Skeletal muscle tissue (tissue), 4 donors: Measurements from ENCODE around the gene TMEM218. TPM values are rescaled to one million over a fixed set of nuclear protein-coding genes. Genes with fewer than 3 reads are reported as not detected.
"Not testable (repeated sequence)": the region's sequence is repeated elsewhere in the genome, so short reads cannot be mapped to it uniquely, and the experiment has no call there.

ENCODE experiments used
- H3K27ac ChIP-seq: one replicate; pipeline ENCODE4 v1.7.0; 2013; ENCODE audit warnings: mild to moderate bottlenecking, low read depth, low read length, inconsistent platforms
- H3K27me3 ChIP-seq, 3 donors: one replicate each; pipeline ENCODE4 v1.7.0; 2013; ENCODE audit warnings: low read length in 3 of 3; ENCODE audit not compliant: control insufficient read depth in 3 of 3, insufficient read depth in 3 of 3
- H3K36me3 ChIP-seq, 3 donors: one replicate each; pipeline ENCODE4 v1.7.0; 2013; ENCODE audit warnings: low read length in 3 of 3; ENCODE audit not compliant: control insufficient read depth in 3 of 3, insufficient read depth in 3 of 3
- H3K4me1 ChIP-seq, 3 donors: one replicate each; pipeline ENCODE4 v1.7.0; 2013; ENCODE audit warnings: low read length in 3 of 3, mild to moderate bottlenecking in 3 of 3; ENCODE audit not compliant: control insufficient read depth in 3 of 3, insufficient read depth in 3 of 3
- H3K4me3 ChIP-seq, 3 donors: one replicate each; pipeline ENCODE4 v1.7.0; 2013; ENCODE audit warnings: low read length in 3 of 3
- H3K9ac ChIP-seq, 3 donors: one replicate each; pipeline ENCODE4 v1.7.0; 2013; ENCODE audit warnings: low read length in 3 of 3, mild to moderate bottlenecking in 3 of 3, moderate library complexity in 2 of 3, low read depth in 1 of 3
- H3K9me3 ChIP-seq, 3 donors: one replicate each; pipeline ENCODE4 v1.7.0; 2013; ENCODE audit warnings: low read length in 3 of 3; ENCODE audit not compliant: control insufficient read depth in 3 of 3
- total RNA-seq: library from RNA; depleted of rRNA; stranded (reverse); fragments of >200 nt; gene quantifications from one replicate; pipeline ENCODE4 v1.2.3, GENCODE V29; 2014
- donor health status: Osteomylitis.

TMEM218 gene
- total RNA-seq, 1 donor from 2014 or later: 37.1 TPM

- Histone ChIP-seq H3K27ac (no peak overlapping the region), H3K9me3 (no peaks in the 10 kb centered on the region), H3K4me1 (peaks cover 3 to 6% (median 6%) of the 10 kb centered on the region in 3 donors), H3K4me3 (no peak overlapping the region), H3K36me3 (peaks cover 5 to 22% (median 15%) of the 10 kb centered on the region in 3 donors), H3K27me3 (no peaks in the 10 kb centered on the region), H3K9ac (no peak overlapping the region)
Observed at GRCh38 chr11:125092669-125093068, 18.8 kb downstream of the TMEM218 start.

GRCh38 chr11:125091877-125092664, 19.4 kb downstream of the TMEM218 start:
- no peaks in the 10 kb centered on the region for H3K27me3 ChIP-seq
- peak overlapping the region in 1 of 3 donors; percentile 50 for H3K9ac ChIP-seq
- peaks cover 0 to 18% (median 9%) of the 10 kb centered on the region in 3 donors for H3K36me3 ChIP-seq
- H3K4me3 ChIP-seq: no peak overlapping the region
- H3K9me3 ChIP-seq: no peaks in the 10 kb centered on the region
- peaks cover 3 to 6% (median 6%) of the 10 kb centered on the region in 3 donors for H3K4me1 ChIP-seq
- no peak overlapping the region for H3K27ac ChIP-seq

- Histone ChIP-seq H3K36me3 (peaks cover 0 to 13% (median 2%) of the 10 kb centered on the region in 3 donors), H3K9ac (peak overlapping the region in 1 of 3 donors; percentile 50), H3K9me3 (no peaks in the 10 kb centered on the region), H3K4me1 (peaks cover 3 to 6% (median 6%) of the 10 kb centered on the region in 3 donors), H3K4me3 (no peak overlapping the region), H3K27me3 (peaks cover 0 to 2% (median 0%) of the 10 kb centered on the region in 3 donors), H3K27ac (no peak overlapping the region)
Observed at GRCh38 chr11:125091247-125091876, 20.1 kb downstream of the TMEM218 start.

- no peak overlapping the region for H3K27ac ChIP-seq
- H3K36me3 ChIP-seq: peaks cover 0 to 7% (median 0%) of the 10 kb centered on the region in 3 donors
- H3K9me3 ChIP-seq: no peaks in the 10 kb centered on the region
- no peak overlapping the region for H3K9ac ChIP-seq
- peaks cover 0 to 3% (median 0%) of the 10 kb centered on the region in 3 donors for H3K27me3 ChIP-seq
- no peak overlapping the region for H3K4me3 ChIP-seq
- H3K4me1 ChIP-seq: peaks cover 3 to 6% (median 6%) of the 10 kb centered on the region in 3 donors
Observed at GRCh38 chr11:125090816-125091215, 20.6 kb downstream of the TMEM218 start.

GRCh38 chr11:125090151-125090550, 21.3 kb downstream of the TMEM218 start:
- not testable (repeated sequence) for H3K9ac ChIP-seq, H3K9me3 ChIP-seq, H3K27ac ChIP-seq, H3K27me3 ChIP-seq, H3K36me3 ChIP-seq, H3K4me1 ChIP-seq, H3K4me3 ChIP-seq

GRCh38 chr11:125089481-125089880, 21.9 kb downstream of the TMEM218 start:
- not testable (repeated sequence) for H3K4me3 ChIP-seq, H3K4me1 ChIP-seq, H3K27ac ChIP-seq, H3K9ac ChIP-seq, H3K9me3 ChIP-seq, H3K36me3 ChIP-seq
- H3K27me3 ChIP-seq: peaks cover 3 to 14% (median 4%) of the 10 kb centered on the region in 3 donors

- Histone ChIP-seq H3K9ac (no peak overlapping the region), H3K27ac (no peak overlapping the region), H3K4me1 (peaks cover 3 to 6% (median 6%) of the 10 kb centered on the region in 3 donors), H3K36me3 (peaks cover 0 to 2% (median 0%) of the 10 kb centered on the region in 3 donors), H3K4me3 (no peak overlapping the region), H3K9me3 (no peaks in the 10 kb centered on the region), H3K27me3 (peaks cover 4 to 20% (median 9%) of the 10 kb centered on the region in 3 donors)
Observed at GRCh38 chr11:125088576-125089455, 22.6 kb downstream of the TMEM218 start.

- H3K9ac ChIP-seq: no peak overlapping the region
- no peaks in the 10 kb centered on the region for H3K36me3 ChIP-seq
- peaks cover 4 to 22% (median 14%) of the 10 kb centered on the region in 3 donors for H3K27me3 ChIP-seq
- H3K4me1 ChIP-seq: peaks cover 3 to 6% (median 6%) of the 10 kb centered on the region in 3 donors
- H3K9me3 ChIP-seq: no peaks in the 10 kb centered on the region
- no peak overlapping the region for H3K4me3 ChIP-seq
- H3K27ac ChIP-seq: no peak overlapping the region
Observed at GRCh38 chr11:125088123-125088522, 23.3 kb downstream of the TMEM218 start.

- H3K36me3 ChIP-seq: no peaks in the 10 kb centered on the region
- H3K27ac ChIP-seq: no peak overlapping the region
- no peaks in the 10 kb centered on the region for H3K9me3 ChIP-seq
- H3K27me3 ChIP-seq: peaks cover 8 to 33% (median 14%) of the 10 kb centered on the region in 3 donors
- peaks cover 3 to 6% (median 6%) of the 10 kb centered on the region in 3 donors for H3K4me1 ChIP-seq
- H3K4me3 ChIP-seq: no peak overlapping the region
- H3K9ac ChIP-seq: no peak overlapping the region
Observed at GRCh38 chr11:125086633-125087296, 24.7 kb downstream of the TMEM218 start.
